ENCODE measurements around the gene PRR36.

DNA sequence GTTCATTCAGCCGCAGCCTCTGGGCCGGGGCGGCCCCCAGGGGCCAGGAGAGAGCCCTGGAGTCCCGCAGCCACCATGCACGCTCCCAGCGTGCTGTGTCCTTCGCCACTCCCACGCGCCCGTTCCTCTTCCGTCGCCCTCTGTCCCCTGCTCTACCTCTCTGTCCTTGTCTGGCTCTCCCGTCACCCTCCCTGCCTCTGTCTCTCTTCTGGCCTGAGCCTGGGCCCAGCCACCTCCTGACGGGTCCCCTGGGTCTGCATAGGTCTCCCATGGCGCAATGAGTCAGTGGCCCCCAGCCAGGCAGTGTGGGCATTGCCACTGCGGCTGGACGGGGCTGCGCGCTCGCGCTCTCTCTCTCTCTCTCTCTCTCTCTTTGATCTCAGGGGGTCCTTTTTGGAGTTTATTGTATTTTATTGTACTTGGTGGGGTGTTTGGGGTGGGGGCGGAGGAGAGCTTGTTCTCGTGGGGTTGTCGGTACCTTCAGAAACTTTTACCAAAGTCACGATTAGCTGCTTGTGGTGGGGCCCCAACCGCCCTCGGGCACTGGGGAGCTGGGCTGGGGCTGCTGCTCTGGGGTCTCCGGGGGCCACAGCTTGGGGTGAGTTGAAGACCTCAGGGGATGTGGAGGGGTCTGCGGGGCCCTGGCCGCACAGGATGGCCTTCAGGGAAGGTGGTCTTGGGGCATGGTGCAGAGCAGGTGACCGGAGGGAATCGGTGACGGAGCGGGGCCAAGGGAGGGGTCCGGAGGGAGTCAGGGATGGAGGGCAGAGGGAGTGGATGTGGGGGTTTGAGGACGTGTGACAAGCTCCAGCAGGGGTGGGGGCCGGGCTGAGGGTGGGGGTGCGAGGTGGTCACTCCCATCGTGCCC lies 38.7 kb upstream of the PRR36 start:
- TF ChIP-seq SMC3 (IDR thresholded peaks at IDR 0.05; ENCODE audit: borderline replicate concordance, low read length) (no peak), ASH2L (IDR thresholded peaks at IDR 0.05; ENCODE audit: borderline replicate concordance, low read depth) (no peak), EGR1 (IDR thresholded peaks at IDR 0.05; ENCODE audit: borderline replicate concordance in 1 of 2, low read depth in 2 of 2, low read length in 2 of 2) (no peak), PAX8 (IDR thresholded peaks at IDR 0.05) (no peak), EP300 (IDR thresholded peaks at IDR 0.05; ENCODE audit: borderline replicate concordance in 1 of 2, control insufficient read depth in 1 of 2, low read depth in 2 of 2, low read length in 2 of 2) (no peak), POLR2AphosphoS5 (IDR thresholded peaks at IDR 0.05; ENCODE audit: low read length) (no peak)
- TF ChIP-seq, protein P1, sequence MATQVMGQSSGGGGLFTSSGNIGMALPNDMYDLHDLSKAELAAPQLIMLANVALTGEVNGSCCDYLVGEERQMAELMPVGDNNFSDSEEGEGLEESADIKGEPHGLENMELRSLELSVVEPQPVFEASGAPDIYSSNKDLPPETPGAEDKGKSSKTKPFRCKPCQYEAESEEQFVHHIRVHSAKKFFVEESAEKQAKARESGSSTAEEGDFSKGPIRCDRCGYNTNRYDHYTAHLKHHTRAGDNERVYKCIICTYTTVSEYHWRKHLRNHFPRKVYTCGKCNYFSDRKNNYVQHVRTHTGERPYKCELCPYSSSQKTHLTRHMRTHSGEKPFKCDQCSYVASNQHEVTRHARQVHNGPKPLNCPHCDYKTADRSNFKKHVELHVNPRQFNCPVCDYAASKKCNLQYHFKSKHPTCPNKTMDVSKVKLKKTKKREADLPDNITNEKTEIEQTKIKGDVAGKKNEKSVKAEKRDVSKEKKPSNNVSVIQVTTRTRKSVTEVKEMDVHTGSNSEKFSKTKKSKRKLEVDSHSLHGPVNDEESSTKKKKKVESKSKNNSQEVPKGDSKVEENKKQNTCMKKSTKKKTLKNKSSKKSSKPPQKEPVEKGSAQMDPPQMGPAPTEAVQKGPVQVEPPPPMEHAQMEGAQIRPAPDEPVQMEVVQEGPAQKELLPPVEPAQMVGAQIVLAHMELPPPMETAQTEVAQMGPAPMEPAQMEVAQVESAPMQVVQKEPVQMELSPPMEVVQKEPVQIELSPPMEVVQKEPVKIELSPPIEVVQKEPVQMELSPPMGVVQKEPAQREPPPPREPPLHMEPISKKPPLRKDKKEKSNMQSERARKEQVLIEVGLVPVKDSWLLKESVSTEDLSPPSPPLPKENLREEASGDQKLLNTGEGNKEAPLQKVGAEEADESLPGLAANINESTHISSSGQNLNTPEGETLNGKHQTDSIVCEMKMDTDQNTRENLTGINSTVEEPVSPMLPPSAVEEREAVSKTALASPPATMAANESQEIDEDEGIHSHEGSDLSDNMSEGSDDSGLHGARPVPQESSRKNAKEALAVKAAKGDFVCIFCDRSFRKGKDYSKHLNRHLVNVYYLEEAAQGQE (IDR thresholded peaks at IDR 0.05; ENCODE audit: low read depth, low read length) = no peak
- TF ChIP-seq, protein P2, sequence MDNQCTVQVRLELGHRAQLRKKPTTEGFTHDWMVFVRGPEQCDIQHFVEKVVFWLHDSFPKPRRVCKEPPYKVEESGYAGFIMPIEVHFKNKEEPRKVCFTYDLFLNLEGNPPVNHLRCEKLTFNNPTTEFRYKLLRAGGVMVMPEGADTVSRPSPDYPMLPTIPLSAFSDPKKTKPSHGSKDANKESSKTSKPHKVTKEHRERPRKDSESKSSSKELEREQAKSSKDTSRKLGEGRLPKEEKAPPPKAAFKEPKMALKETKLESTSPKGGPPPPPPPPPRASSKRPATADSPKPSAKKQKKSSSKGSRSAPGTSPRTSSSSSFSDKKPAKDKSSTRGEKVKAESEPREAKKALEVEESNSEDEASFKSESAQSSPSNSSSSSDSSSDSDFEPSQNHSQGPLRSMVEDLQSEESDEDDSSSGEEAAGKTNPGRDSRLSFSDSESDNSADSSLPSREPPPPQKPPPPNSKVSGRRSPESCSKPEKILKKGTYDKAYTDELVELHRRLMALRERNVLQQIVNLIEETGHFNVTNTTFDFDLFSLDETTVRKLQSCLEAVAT (IDR thresholded peaks at IDR 0.05) = no peak
- TF ChIP-seq, protein P3, sequence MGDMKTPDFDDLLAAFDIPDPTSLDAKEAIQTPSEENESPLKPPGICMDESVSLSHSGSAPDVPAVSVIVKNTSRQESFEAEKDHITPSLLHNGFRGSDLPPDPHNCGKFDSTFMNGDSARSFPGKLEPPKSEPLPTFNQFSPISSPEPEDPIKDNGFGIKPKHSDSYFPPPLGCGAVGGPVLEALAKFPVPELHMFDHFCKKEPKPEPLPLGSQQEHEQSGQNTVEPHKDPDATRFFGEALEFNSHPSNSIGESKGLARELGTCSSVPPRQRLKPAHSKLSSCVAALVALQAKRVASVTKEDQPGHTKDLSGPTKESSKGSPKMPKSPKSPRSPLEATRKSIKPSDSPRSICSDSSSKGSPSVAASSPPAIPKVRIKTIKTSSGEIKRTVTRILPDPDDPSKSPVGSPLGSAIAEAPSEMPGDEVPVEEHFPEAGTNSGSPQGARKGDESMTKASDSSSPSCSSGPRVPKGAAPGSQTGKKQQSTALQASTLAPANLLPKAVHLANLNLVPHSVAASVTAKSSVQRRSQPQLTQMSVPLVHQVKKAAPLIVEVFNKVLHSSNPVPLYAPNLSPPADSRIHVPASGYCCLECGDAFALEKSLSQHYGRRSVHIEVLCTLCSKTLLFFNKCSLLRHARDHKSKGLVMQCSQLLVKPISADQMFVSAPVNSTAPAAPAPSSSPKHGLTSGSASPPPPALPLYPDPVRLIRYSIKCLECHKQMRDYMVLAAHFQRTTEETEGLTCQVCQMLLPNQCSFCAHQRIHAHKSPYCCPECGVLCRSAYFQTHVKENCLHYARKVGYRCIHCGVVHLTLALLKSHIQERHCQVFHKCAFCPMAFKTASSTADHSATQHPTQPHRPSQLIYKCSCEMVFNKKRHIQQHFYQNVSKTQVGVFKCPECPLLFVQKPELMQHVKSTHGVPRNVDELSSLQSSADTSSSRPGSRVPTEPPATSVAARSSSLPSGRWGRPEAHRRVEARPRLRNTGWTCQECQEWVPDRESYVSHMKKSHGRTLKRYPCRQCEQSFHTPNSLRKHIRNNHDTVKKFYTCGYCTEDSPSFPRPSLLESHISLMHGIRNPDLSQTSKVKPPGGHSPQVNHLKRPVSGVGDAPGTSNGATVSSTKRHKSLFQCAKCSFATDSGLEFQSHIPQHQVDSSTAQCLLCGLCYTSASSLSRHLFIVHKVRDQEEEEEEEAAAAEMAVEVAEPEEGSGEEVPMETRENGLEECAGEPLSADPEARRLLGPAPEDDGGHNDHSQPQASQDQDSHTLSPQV (IDR thresholded peaks at IDR 0.05) = no peak
- TF ChIP-seq, protein P4, sequence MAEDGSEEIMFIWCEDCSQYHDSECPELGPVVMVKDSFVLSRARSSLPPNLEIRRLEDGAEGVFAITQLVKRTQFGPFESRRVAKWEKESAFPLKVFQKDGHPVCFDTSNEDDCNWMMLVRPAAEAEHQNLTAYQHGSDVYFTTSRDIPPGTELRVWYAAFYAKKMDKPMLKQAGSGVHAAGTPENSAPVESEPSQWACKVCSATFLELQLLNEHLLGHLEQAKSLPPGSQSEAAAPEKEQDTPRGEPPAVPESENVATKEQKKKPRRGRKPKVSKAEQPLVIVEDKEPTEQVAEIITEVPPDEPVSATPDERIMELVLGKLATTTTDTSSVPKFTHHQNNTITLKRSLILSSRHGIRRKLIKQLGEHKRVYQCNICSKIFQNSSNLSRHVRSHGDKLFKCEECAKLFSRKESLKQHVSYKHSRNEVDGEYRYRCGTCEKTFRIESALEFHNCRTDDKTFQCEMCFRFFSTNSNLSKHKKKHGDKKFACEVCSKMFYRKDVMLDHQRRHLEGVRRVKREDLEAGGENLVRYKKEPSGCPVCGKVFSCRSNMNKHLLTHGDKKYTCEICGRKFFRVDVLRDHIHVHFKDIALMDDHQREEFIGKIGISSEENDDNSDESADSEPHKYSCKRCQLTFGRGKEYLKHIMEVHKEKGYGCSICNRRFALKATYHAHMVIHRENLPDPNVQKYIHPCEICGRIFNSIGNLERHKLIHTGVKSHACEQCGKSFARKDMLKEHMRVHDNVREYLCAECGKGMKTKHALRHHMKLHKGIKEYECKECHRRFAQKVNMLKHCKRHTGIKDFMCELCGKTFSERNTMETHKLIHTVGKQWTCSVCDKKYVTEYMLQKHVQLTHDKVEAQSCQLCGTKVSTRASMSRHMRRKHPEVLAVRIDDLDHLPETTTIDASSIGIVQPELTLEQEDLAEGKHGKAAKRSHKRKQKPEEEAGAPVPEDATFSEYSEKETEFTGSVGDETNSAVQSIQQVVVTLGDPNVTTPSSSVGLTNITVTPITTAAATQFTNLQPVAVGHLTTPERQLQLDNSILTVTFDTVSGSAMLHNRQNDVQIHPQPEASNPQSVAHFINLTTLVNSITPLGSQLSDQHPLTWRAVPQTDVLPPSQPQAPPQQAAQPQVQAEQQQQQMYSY (CRISPR knock-in tag; IDR thresholded peaks at IDR 0.05) = no peak
- TF ChIP-seq, protein P5, sequence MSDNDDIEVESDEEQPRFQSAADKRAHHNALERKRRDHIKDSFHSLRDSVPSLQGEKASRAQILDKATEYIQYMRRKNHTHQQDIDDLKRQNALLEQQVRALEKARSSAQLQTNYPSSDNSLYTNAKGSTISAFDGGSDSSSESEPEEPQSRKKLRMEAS (IDR thresholded peaks at IDR 0.05; ENCODE audit: low read depth, low read length) = no peak
- TF ChIP-seq, protein P6, sequence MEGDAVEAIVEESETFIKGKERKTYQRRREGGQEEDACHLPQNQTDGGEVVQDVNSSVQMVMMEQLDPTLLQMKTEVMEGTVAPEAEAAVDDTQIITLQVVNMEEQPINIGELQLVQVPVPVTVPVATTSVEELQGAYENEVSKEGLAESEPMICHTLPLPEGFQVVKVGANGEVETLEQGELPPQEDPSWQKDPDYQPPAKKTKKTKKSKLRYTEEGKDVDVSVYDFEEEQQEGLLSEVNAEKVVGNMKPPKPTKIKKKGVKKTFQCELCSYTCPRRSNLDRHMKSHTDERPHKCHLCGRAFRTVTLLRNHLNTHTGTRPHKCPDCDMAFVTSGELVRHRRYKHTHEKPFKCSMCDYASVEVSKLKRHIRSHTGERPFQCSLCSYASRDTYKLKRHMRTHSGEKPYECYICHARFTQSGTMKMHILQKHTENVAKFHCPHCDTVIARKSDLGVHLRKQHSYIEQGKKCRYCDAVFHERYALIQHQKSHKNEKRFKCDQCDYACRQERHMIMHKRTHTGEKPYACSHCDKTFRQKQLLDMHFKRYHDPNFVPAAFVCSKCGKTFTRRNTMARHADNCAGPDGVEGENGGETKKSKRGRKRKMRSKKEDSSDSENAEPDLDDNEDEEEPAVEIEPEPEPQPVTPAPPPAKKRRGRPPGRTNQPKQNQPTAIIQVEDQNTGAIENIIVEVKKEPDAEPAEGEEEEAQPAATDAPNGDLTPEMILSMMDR (IDR thresholded peaks at IDR 0.05 in 2 of 3, conservative IDR thresholded peaks at IDR 0.05 in 1 of 3; ENCODE audit: control insufficient read depth in 2 of 3, extremely low read depth in 1 of 3, insufficient read depth in 1 of 3, low read depth in 3 of 3, low read length in 3 of 3) = no peak
